Epithelial cell of esophagus (primary cell): ENCODE measurements around the gene FAM228A.

ENCODE experiments used
- DNase-seq: peaks from one replicate; pipeline ENCODE4 v3.0.0; 2010; ENCODE audit warnings: low read depth
- H3K4me3 ChIP-seq: 2 replicates; pipeline ENCODE4 v1.5.1; 2011; ENCODE audit warnings: mild to moderate bottlenecking, low read length, control low read depth
- CTCF ChIP-seq: IDR thresholded peaks from 2 replicates; pipeline ENCODE4 v1.5.1; 2011; ENCODE audit warnings: low read depth, mild to moderate bottlenecking, low read length, control low read depth, inconsistent platforms; ENCODE audit not compliant: insufficient read depth; ENCODE audit errors: missing control alignments

FAM228A gene

GRCh38 chr2:24208490-24208889, 33.6 kb downstream of the FAM228A start:
- no peak for DNase-seq
- no peak for TF ChIP-seq CTCF
- H3K4me3 ChIP-seq = no peak overlapping the region

DNA sequence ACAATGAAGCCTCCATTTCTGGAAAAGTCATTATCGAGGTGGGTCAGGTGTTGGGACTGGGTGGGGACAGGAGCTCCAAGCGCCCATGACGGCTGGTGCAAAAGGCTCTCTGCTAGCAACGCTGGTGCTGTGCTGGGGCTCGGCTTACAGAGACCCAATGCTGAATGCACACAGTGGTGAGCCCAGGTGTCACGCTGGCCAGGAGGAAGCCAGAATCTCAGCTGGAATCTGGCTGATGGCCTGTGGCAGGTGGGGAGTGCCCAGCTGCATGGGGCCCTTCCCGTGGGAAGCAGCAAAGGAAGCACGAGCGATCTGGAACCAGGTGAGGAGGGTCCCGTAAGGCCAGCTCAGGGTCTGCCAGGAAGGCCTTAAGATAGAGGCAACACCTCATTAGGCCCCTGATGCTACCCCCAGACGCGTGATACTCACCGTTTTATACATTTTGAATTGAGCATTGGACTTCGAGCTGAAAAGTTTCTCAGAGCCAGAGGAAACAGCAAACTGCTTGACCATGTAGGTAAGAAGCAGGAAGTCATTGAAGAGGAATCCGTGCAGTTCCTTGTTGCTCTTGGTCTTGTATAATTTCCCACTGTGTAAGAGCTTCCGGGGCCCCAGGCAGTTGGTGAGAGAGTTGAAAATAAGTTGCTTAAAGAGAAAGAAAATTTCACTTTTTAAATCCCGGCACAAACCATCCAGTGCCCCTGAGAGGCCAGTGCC, 34.7 kb downstream of the FAM228A start:
- no peak for TF ChIP-seq CTCF
- no peak for DNase-seq
- H3K4me3 ChIP-seq = no peak overlapping the region

- DNase-seq = no peak
- H3K4me3 ChIP-seq = no peak overlapping the region
- no peak for TF ChIP-seq CTCF
These were observed 35.2 kb downstream of the FAM228A start for GRCh38 chr2:24210106-24210455.

DNA sequence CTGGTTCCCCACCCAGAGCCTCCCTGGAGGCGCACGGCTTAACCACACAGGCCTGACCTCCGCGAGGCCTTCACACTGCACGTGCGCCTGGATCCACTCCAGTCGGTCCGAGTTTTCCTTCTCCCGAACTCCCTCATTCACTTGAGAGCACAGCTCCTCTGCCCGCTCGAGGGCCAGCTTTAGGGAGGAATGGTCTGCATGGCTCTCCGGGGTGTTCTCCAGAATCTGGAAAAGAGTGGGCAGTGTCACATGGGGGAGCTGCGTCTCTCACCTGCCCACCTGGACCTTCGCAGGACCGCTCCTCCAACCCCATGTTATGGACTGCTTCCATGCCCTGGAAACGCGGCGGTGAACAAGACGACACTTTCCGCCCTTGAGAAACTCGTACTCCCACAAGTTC, 35.9 kb downstream of the FAM228A start:
- no peak overlapping the region for H3K4me3 ChIP-seq
- no peak for DNase-seq
- TF ChIP-seq CTCF = no peak

DNA sequence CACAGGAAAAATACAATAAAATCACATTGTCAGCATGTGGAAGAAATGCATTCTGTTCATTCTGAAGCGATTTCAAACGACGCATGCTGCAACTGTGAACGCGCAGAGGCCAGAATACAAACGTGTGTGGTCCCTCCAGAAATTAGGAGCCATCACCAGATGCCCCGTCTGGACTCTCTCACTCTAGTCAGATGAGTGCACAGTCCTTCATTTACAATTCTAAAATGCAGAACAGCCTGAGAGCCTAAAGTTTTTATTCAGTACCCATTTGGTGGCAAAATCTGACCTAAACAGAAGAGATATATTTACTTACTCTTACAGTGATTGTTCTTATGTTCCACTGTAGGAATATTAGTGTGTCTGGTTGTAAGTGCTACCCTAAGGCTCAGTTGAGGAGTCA, 36.6 kb downstream of the FAM228A start:
- no peak for DNase-seq
- H3K4me3 ChIP-seq = no peak overlapping the region
- no peak for TF ChIP-seq CTCF

GRCh38 chr2:24214880-24215279, 40.0 kb downstream of the FAM228A start:
- no peak for TF ChIP-seq CTCF
- H3K4me3 ChIP-seq = no peak overlapping the region
- no peak for DNase-seq
